Endodermal cell (in vitro differentiated cells): ENCODE data around the gene FBXO41. TPM values are rescaled to one million over a fixed set of nuclear protein-coding genes. Genes with fewer than 3 reads are reported as not detected.

Source experiments
- DNase-seq: peaks from one replicate; pipeline ENCODE4 v3.0.0-alpha.2; 2017
- H3K27ac ChIP-seq: 2 replicates; pipeline ENCODE4 v1.5.1; 2013; ENCODE audit warnings: mild to moderate bottlenecking, low read depth, low read length, moderate library complexity
- H3K27me3 ChIP-seq: 2 replicates; pipeline ENCODE4 v1.6.1; 2013; ENCODE audit warnings: mild to moderate bottlenecking, low read length, moderate library complexity; ENCODE audit not compliant: insufficient read depth, control insufficient read depth, poor library complexity, severe bottlenecking
- H3K36me3 ChIP-seq: 2 replicates; pipeline ENCODE4 v1.7.0; 2013; ENCODE audit warnings: mild to moderate bottlenecking, low read length, moderate library complexity; ENCODE audit not compliant: control insufficient read depth, insufficient read depth
- H3K4me1 ChIP-seq: one replicate; pipeline ENCODE4 v1.7.0; 2013; ENCODE audit warnings: low read length; ENCODE audit not compliant: control insufficient read depth, insufficient read depth
- H3K4me3 ChIP-seq: 2 replicates; pipeline ENCODE4 v1.5.1; 2013; ENCODE audit warnings: mild to moderate bottlenecking, low read length, moderate library complexity
- H3K9ac ChIP-seq: 2 replicates; pipeline ENCODE4 v1.6.1; 2013; ENCODE audit warnings: mild to moderate bottlenecking, low read length, moderate library complexity; ENCODE audit not compliant: poor library complexity, severe bottlenecking; ENCODE audit errors: extremely low read depth
- H3K9me3 ChIP-seq: 2 replicates; pipeline ENCODE4 v1.6.1; 2013; ENCODE audit warnings: mild to moderate bottlenecking, low read length, moderate library complexity; ENCODE audit not compliant: control insufficient read depth
- H3K27ac Mint-ChIP-seq: 2 replicates; pipeline ENCODE4 v1.8.0; 2020; ENCODE audit warnings: mixed read lengths
- H3K27me3 Mint-ChIP-seq: 2 replicates; pipeline ENCODE4 v1.8.0; 2021; ENCODE audit warnings: mild to moderate bottlenecking, mixed read lengths; ENCODE audit not compliant: insufficient read depth
- H3K36me3 Mint-ChIP-seq: 2 replicates; pipeline ENCODE4 v1.8.0; 2020; ENCODE audit warnings: low read depth, mixed read lengths
- H3K4me1 Mint-ChIP-seq: 2 replicates; pipeline ENCODE4 v1.8.0; 2020; ENCODE audit warnings: mixed read lengths
- H3K4me3 Mint-ChIP-seq: 2 replicates; pipeline ENCODE4 v1.8.0; 2020; ENCODE audit warnings: mild to moderate bottlenecking, moderate library complexity, mixed read lengths
- H3K9me3 Mint-ChIP-seq: 2 replicates; pipeline ENCODE4 v1.8.0; 2020; ENCODE audit warnings: mild to moderate bottlenecking, mixed read lengths
- WGBS, 2 experiments: methylation state at CpG; one replicate each; pipeline versions ENCODE4 v1.1.5 to v1.1.7; 2013; ENCODE audit warnings: missing lambda C conversion rate in 2 of 2, mixed read lengths in 1 of 2; ENCODE audit not compliant: insufficient coverage in 1 of 2, insufficient read length in 1 of 2; 5-methylcytosine and 5-hydroxymethylcytosine counted together
- total RNA-seq, 2 donors: library from RNA; stranded (reverse); fragmentation: NEBNext Ultra II Directional in 1 of 2; extraction: Animal tissue kit (Norgen Biotek cat#: 25700) in 1 of 2; gene quantifications; 2 replicates in 1 of 2; 3 replicates in 1 of 2; pipeline ENCODE4 v1.2.1, GENCODE V29; 2021
- TF ChIP-seq, protein P1 (sequence below): fragments of 200-600 bp; sonication (generic); conservative IDR thresholded peaks from 2 replicates; pipeline ENCODE4 v1.5.0; 2021; ENCODE audit warnings: antibody characterized with exemption, mild to moderate bottlenecking

The FBXO41 gene
- total RNA-seq, 2 donors from 2014 or later, result 9.0 to 11.2 TPM

GRCh38 chr2:73282924-73283544 is 1.2 kb downstream of the FBXO41 start:
- TF ChIP-seq, protein P1, sequence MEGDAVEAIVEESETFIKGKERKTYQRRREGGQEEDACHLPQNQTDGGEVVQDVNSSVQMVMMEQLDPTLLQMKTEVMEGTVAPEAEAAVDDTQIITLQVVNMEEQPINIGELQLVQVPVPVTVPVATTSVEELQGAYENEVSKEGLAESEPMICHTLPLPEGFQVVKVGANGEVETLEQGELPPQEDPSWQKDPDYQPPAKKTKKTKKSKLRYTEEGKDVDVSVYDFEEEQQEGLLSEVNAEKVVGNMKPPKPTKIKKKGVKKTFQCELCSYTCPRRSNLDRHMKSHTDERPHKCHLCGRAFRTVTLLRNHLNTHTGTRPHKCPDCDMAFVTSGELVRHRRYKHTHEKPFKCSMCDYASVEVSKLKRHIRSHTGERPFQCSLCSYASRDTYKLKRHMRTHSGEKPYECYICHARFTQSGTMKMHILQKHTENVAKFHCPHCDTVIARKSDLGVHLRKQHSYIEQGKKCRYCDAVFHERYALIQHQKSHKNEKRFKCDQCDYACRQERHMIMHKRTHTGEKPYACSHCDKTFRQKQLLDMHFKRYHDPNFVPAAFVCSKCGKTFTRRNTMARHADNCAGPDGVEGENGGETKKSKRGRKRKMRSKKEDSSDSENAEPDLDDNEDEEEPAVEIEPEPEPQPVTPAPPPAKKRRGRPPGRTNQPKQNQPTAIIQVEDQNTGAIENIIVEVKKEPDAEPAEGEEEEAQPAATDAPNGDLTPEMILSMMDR, result peak; percentile 56
- peak overlapping the region; percentile 64 for H3K4me3 Mint-ChIP-seq
- peak overlapping the region; percentile 80 for H3K4me3 ChIP-seq
- no peaks in the 10 kb centered on the region for H3K9me3 Mint-ChIP-seq
- peaks cover 10% of the 10 kb centered on the region for H3K4me1 Mint-ChIP-seq
- no peaks in the 10 kb centered on the region for H3K36me3 ChIP-seq
- H3K27me3 Mint-ChIP-seq, result peaks cover 32% of the 10 kb centered on the region
- H3K9me3 ChIP-seq, result no peaks in the 10 kb centered on the region
- no peak for DNase-seq
- H3K36me3 Mint-ChIP-seq, result no peaks in the 10 kb centered on the region
- no peak overlapping the region for H3K27ac ChIP-seq
- H3K4me1 ChIP-seq, result peaks cover 5% of the 10 kb centered on the region
- 80 to 94% methylated on average over 3 to 5 of the region's 5 CpGs for WGBS, 2 experiments
- H3K9ac ChIP-seq, result no peak overlapping the region
- H3K27me3 ChIP-seq, result peaks cover 41% of the 10 kb centered on the region
- H3K27ac Mint-ChIP-seq, result no peak overlapping the region

DNA sequence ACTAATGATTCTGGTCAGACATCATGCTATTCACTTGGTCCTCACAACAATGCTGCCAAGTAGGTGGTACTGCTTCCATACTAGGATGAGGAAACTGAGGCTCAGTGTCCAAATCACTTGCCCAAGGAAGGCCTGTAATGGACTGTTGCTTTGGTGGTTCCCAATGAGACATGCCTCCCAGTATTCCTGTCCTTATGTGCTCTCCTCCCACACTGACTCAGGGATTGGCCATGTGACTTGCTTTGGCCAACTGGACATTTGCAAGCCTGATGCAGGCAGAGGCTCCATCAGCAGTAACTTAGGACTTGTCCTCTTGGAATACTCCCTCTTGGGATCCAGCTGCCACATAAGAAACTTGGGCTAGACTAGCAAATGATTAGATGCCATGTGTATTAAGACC is 3.0 kb downstream of the FBXO41 start:
- TF ChIP-seq, protein P1, result no peak
- no peak for DNase-seq
- Mint-ChIP-seq H3K27ac (no peak overlapping the region), H3K9me3 (no peaks in the 10 kb centered on the region), H3K36me3 (no peaks in the 10 kb centered on the region), H3K4me3 (no peak overlapping the region), H3K27me3 (peaks cover 17% of the 10 kb centered on the region), H3K4me1 (peaks cover 5% of the 10 kb centered on the region)
- H3K4me1 ChIP-seq, result peaks cover 5% of the 10 kb centered on the region
- no peak overlapping the region for H3K4me3 ChIP-seq
- no peak overlapping the region for H3K9ac ChIP-seq
- no peak overlapping the region for H3K27ac ChIP-seq
- H3K27me3 ChIP-seq, result peaks cover 25% of the 10 kb centered on the region
- no peaks in the 10 kb centered on the region for H3K9me3 ChIP-seq
- no peaks in the 10 kb centered on the region for H3K36me3 ChIP-seq

DNA sequence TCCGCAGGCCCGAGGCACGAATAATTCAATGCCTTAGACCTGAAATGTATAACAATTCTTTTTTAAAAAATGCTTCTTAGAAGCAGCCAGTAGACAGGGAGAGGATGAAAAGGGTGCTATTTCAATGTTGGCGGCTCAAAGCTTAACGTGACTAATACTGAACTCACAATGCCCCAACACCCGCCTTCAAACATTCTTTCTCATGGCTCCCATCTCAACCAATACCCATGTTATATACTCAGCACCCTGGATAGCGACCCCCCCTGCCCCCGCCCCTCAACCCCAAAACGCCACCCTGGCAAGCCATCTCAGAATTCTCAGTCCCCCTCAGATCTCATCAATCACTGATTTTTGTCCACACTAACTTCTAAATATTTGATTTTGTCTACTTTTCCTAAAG is 4.4 kb downstream of the FBXO41 start:
- no peaks in the 10 kb centered on the region for H3K9me3 ChIP-seq
- H3K4me1 Mint-ChIP-seq, result peaks cover 5% of the 10 kb centered on the region
- H3K27me3 ChIP-seq, result peaks cover 11% of the 10 kb centered on the region
- H3K36me3 Mint-ChIP-seq, result peaks cover 2% of the 10 kb centered on the region
- H3K4me3 Mint-ChIP-seq, result no peak overlapping the region
- H3K4me3 ChIP-seq, result no peak overlapping the region
- no peak overlapping the region for H3K27ac ChIP-seq
- peak; percentile 52 for DNase-seq
- H3K9me3 Mint-ChIP-seq, result no peaks in the 10 kb centered on the region
- H3K9ac ChIP-seq, result no peak overlapping the region
- peaks cover 3% of the 10 kb centered on the region for H3K27me3 Mint-ChIP-seq
- TF ChIP-seq, protein P1, result no peak
- peaks cover 5% of the 10 kb centered on the region for H3K4me1 ChIP-seq
- no peaks in the 10 kb centered on the region for H3K36me3 ChIP-seq
- no peak overlapping the region for H3K27ac Mint-ChIP-seq
- 50 to 74% methylated on average over 1 to 9 of the region's 9 CpGs for WGBS, 2 experiments
